NOMO-1 treated with DMSO at 0.1 percent for 48 hours (cell line): ENCODE measurements around the gene DPM1.

Source experiments
- DNase-seq: peaks from one replicate; lab custom pipeline; 2025; ENCODE audit not compliant: unreplicated experiment; lab: John Stamatoyannopoulos, UW

Gene DPM1

GRCh38 chr20:50957798-50958614 is at the start of gene DPM1:
TSS of gene DPM1 (minus strand) at chr20:50958532. CDS start at chr20:50958523, 9 bp downstream.
- peak; percentile 8 for DNase-seq

DNA sequence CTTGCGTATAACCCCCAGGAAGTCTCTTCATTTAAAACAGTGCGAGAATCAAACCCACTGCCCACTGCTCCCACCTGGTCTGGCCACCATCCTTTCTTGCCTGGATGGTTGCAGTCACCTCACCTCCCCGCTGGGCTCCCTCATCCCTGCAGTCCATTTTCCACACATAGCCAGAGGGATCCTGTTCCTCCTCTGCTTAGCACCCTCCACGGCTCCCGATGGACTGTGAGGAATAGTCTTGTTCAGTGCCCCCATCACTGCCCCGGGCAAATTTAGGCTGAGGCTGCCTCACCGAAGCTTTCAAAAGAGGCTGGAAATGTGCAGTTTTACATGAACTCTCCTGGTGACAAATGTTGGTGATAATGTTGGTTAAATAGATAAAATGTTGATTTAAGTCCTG is 46.9 kb upstream of the DPM1 start:
- DNase-seq: no peak

DNA sequence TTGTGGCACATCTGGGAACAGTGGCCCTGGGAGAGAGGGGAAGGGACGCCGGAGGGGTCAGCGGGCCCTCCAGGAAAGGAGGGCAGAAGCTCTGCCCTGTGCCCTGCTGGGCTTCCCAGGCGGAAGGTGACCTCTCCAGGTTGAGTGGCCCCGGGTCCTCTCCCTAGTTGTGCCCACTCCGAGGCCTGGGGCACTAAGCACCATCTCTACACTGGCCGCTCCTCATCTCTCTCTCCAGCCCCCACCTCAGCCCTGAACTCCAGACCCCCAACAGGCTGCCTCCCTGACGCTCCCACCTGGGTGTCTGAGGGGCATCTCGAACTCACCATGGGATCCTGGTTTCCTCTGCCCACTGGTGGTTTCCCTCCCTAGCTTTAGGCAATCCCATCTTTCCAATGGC is 46.4 kb upstream of the DPM1 start:
- DNase-seq: no peak

DNA sequence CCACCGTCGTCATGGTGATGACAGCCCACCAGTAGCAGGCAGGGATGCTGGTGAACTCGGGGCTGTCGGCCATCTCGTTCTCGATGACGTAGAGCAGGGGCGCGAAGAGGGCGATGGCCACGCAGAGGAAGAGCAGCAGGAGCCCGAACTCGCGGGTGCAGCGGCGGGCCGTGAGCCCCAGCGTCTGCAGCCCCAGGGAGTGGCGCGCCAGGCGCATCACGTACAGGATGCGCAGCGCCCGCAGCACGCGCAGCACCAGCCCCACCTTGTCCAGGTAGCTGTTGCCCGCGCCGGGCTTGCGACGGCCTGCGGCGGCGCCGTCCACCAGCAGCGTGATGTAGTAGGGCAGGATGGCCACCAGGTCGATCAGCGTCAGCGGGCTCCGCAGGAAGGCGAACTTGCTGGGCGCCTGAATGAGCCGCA is 46.0 kb upstream of the DPM1 start:
- no peak for DNase-seq

GRCh38 chr20:51003753-51004152 is 45.4 kb upstream of the DPM1 start:
- DNase-seq: no peak

DNA sequence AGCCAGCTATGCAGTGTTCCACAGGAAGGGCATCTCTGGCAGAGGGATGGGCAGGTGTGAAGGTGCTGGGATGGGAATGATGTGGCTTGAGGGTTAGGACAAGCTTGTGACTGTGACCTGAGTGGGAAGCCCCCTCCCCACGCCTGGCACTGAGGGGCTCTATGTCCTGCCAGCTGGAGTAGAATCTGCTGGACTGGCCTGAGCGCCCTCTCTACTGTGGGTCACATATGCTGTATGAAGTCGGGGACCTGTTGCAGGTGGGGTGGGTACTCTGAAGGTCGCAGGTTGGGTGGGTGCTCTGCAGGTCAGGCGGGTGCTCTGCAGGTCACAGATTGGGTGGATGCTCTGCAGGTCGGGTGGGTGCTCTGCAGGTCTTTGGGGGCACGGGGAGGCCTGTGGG is 44.3 kb upstream of the DPM1 start:
- no peak for DNase-seq

- DNase-seq: no peak
These were observed 43.3 kb upstream of the DPM1 start for GRCh38 chr20:51001430-51002265.

- no peak for DNase-seq
These were observed 41.0 kb upstream of the DPM1 start for GRCh38 chr20:50999355-50999754.

DNA sequence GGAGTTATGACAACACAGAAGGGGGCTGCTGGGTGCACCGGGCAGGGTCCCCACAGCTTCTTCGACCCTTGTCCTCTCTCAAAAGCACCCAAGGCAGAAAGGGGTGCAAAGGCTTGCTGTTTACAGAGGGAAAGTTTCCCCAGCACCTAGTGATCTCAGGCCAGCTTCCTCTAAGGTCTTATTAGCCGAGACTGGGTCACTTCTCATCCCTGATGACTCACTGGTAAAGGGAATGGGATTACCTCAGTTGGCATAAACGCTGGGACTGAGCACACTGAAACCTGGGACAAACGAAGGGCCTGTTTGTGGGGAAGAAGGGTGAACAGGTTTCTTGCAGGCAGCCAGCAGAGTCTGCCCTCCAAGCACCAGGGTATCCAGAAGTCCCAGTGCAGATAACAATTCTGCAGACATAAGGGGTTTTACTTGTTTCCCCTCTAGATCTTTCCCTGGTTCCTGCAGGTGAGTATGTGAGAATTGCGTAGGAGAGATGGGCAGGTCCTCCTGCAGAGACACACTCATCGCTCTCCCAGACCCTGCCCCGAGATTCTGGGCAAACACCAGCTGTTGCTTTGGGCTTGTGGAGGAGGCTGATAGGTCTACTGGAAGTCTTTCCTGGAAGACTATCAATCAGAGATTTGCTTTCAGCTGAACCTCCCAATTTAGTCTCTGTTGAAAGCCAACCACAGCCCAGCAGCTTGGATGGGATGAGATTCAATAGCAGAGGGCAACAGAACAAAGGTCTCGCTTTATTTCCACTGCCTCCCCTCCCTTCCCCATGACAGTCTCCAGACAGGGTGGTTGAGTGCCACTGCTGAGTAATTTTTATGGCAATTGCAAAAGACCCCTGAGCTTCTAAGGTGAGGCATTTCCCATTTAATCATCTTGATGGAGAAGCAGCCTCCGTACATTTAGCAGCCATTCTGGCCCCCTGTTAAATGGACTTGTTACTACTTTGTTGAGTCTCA is 38.9 kb upstream of the DPM1 start:
- DNase-seq: no peak

DNA sequence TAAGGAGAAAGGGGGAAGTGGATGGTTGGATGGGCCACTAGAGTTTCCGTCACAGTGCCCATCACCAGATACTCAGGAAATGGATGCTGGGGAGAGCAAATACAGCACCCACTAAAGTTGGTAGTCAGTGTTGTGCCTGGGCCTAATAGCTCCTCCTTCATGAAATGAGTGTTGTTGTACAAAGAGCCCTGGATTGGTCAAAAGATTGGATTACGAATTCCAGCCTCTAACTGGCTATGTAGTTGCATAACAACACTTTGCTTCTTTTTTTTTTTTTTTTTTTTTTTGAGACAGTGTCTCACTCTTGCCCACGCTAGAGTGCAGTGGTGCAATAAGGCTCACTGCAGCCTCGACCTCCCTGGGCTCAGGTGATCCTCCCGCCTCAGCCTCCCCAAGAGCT is 37.2 kb upstream of the DPM1 start:
- no peak for DNase-seq

DNA sequence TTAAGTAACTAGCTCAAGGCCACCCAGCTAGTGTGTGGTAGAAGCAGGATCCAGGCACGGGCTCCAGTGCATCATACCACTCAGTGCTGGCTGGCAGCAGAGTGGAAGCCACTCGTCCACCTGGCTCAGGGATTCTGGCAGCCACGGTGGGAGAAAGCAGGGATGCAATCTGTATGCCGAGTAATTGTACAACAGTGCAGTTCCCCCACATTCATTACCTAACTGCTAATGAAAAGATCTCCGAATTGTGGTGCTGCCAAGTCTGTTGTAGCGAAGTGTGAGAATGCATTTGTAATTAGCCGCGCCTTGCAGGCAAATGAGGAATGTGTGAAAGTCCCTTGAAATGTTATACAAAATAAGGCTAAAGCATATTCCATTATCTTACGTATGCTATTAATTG is 35.5 kb upstream of the DPM1 start:
- DNase-seq: no peak

GRCh38 chr20:50992733-50993457 is 34.6 kb upstream of the DPM1 start:
- peak; percentile 85 for DNase-seq

DNA sequence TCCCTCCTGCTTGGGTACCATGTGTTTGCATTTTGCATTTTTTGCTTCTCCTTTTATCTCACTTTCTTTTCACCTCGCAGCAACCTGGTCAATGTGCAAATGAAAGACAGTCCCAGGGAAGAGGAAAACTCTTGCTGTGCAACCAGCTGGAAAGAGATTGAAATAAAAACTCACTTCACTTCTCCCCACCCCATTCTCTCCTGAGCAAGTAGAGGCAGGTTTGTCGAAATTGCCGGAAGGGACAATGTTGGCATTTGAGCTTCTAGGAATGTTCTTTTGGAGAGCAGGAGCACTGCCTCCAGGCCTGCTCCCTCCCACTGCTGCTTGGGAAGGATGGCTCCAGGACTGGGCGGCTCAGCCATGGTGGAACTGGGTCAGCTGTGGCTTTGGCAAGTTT is 34.0 kb upstream of the DPM1 start:
- no peak for DNase-seq

- DNase-seq: no peak
These were observed 32.7 kb upstream of the DPM1 start for GRCh38 chr20:50991076-50991475.

- DNase-seq: peak; percentile 72
These were observed 29.3 kb upstream of the DPM1 start for GRCh38 chr20:50987493-50988210.

DNA sequence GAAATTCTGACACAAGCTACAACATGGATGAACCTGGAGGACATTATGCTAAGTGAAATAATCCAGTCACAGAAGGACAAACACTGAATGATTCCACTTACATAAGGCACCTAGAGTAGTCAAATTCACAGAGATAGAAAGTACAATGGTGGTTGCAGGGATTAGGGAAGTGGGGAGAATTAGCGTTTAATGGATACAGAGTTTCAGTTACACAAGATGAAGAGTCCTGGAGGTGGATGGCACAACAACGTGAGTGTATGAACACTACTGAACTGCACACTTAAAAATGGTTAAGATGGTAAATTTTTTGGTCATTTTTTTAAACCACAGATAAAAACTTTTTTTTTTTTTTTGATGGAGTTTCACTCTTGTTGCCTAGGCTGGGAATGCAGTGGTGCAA is 25.0 kb upstream of the DPM1 start:
- peak; percentile 8 for DNase-seq

- DNase-seq: peak; percentile 12
These were observed 24.0 kb upstream of the DPM1 start for GRCh38 chr20:50982363-50982762.

DNA sequence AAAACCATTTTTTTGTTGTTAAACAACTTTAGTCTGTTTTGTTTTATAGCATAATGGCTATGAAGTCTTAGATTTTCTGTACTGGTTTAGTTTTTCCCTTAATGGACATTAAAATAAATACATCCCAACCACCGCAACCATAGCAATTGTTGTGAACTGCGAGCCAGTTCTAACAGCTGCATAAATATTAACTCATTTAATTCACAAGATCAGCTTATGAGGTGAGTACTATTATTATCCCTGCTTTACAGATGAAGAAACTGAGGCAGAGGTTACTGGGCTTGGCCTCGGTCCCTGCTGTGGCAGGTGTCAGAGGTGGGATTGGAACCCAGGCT is 23.3 kb upstream of the DPM1 start:
- DNase-seq: no peak

- DNase-seq: peak; percentile 73
These were observed 22.8 kb upstream of the DPM1 start for GRCh38 chr20:50980851-50981713.
